HFFc6 (cell line): ENCODE results near the gene GGTLC1. TPM values are rescaled to one million over a fixed set of nuclear protein-coding genes. Genes with fewer than 3 reads are reported as not detected.

Source experiments
- DNase-seq: peaks from one replicate; pipeline ENCODE4 v3.0.0-alpha.2; 2018
- H3K27ac Mint-ChIP-seq: 2 replicates; pipeline ENCODE4 v1.8.0; 2020; ENCODE audit warnings: mild to moderate bottlenecking, mixed read lengths
- H3K27me3 Mint-ChIP-seq: 2 replicates; pipeline ENCODE4 v1.8.0; 2021; ENCODE audit warnings: mild to moderate bottlenecking, moderate library complexity, mixed read lengths; ENCODE audit not compliant: insufficient read depth
- H3K36me3 Mint-ChIP-seq: 2 replicates; pipeline ENCODE4 v1.8.0; 2021; ENCODE audit warnings: low read depth, mixed read lengths
- H3K4me1 Mint-ChIP-seq: 2 replicates; pipeline ENCODE4 v1.8.0; 2020; ENCODE audit warnings: low read depth, mixed read lengths
- H3K4me3 Mint-ChIP-seq: 2 replicates; pipeline ENCODE4 v1.8.0; 2020; ENCODE audit warnings: mild to moderate bottlenecking, moderate library complexity, mixed read lengths
- H3K9me3 Mint-ChIP-seq: 2 replicates; pipeline ENCODE4 v1.8.0; 2020; ENCODE audit warnings: mild to moderate bottlenecking, mixed read lengths
- total RNA-seq, 6 experiments: library from RNA; stranded (reverse); fragmentation: NEBNext Ultra II Directional; extraction: Animal tissue kit (Norgen Biotek cat#: 25700); gene quantifications; 2 replicates in 1 of 6; 3 replicates in 5 of 6; pipeline ENCODE4 v1.2.3, GENCODE V29; 2021
- TF ChIP-seq, protein P1 (sequence below): fragments of 200-600 bp; sonication (generic); IDR thresholded peaks from 2 replicates; pipeline ENCODE4 v1.5.0; 2021; ENCODE audit warnings: antibody characterized with exemption, mild to moderate bottlenecking

The GGTLC1 gene
- total RNA-seq, 6 experiments from 2014 or later, result not detected

DNA sequence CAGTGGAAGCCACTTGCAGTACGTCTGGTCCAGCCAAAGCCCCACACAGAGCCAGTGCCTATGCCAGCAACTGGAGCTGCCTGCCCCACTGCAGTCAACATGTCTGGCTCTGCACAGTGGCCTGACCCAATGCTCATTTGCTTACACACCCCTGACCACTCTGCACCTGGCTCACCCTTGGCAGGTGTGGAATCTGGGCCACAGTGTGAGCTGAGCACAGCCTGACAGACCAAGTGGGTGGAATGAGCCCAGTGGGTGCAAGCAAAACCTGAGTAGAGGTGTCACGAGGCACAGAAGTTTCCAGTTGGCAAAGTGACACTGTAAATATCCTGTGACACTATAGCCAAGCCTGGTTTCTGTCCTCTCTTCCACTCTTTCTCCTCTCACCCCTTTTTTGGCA is 49.5 kb downstream of the GGTLC1 start:
- H3K36me3 Mint-ChIP-seq, result no peaks in the 10 kb centered on the region
- no peaks in the 10 kb centered on the region for H3K4me1 Mint-ChIP-seq

DNA sequence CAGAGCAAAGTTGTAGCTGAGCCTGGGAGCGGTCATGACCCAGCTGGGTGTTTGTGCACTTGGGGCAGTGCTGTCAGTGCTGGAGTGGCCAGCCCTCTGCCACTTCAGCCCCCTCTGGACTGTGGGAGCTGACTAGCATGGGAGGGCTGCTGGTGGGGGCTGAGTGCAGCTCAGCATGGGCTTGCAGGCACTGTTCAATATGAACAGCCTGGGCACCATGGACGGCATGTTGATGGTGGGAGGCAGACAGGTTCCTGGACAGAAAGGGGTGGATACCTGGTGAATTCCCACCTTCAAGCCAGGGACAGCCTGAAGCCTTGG is 50.5 kb downstream of the GGTLC1 start:
- H3K36me3 Mint-ChIP-seq, result no peaks in the 10 kb centered on the region
- TF ChIP-seq, protein P1, sequence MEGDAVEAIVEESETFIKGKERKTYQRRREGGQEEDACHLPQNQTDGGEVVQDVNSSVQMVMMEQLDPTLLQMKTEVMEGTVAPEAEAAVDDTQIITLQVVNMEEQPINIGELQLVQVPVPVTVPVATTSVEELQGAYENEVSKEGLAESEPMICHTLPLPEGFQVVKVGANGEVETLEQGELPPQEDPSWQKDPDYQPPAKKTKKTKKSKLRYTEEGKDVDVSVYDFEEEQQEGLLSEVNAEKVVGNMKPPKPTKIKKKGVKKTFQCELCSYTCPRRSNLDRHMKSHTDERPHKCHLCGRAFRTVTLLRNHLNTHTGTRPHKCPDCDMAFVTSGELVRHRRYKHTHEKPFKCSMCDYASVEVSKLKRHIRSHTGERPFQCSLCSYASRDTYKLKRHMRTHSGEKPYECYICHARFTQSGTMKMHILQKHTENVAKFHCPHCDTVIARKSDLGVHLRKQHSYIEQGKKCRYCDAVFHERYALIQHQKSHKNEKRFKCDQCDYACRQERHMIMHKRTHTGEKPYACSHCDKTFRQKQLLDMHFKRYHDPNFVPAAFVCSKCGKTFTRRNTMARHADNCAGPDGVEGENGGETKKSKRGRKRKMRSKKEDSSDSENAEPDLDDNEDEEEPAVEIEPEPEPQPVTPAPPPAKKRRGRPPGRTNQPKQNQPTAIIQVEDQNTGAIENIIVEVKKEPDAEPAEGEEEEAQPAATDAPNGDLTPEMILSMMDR, result no peak
- no peak overlapping the region for H3K4me3 Mint-ChIP-seq
- peaks cover 3% of the 10 kb centered on the region; the same call in 1 of the 2 replicates for H3K27me3 Mint-ChIP-seq
- no peak overlapping the region for H3K27ac Mint-ChIP-seq
- DNase-seq, result no peak
- no peaks in the 10 kb centered on the region for H3K4me1 Mint-ChIP-seq
- H3K9me3 Mint-ChIP-seq, result peaks cover 3% of the 10 kb centered on the region; the same call in 1 of the 2 replicates

More for the DNA sequence above, 49.5 kb downstream of the GGTLC1 start:
- peaks cover 3% of the 10 kb centered on the region; the same call in 1 of the 2 replicates for H3K9me3 Mint-ChIP-seq
- TF ChIP-seq, protein P1, result no peak
- DNase-seq, result no peak
- peaks cover 3% of the 10 kb centered on the region; the same call in 1 of the 2 replicates for H3K27me3 Mint-ChIP-seq
- H3K27ac Mint-ChIP-seq, result no peak overlapping the region
- H3K4me3 Mint-ChIP-seq, result no peak overlapping the region

DNA sequence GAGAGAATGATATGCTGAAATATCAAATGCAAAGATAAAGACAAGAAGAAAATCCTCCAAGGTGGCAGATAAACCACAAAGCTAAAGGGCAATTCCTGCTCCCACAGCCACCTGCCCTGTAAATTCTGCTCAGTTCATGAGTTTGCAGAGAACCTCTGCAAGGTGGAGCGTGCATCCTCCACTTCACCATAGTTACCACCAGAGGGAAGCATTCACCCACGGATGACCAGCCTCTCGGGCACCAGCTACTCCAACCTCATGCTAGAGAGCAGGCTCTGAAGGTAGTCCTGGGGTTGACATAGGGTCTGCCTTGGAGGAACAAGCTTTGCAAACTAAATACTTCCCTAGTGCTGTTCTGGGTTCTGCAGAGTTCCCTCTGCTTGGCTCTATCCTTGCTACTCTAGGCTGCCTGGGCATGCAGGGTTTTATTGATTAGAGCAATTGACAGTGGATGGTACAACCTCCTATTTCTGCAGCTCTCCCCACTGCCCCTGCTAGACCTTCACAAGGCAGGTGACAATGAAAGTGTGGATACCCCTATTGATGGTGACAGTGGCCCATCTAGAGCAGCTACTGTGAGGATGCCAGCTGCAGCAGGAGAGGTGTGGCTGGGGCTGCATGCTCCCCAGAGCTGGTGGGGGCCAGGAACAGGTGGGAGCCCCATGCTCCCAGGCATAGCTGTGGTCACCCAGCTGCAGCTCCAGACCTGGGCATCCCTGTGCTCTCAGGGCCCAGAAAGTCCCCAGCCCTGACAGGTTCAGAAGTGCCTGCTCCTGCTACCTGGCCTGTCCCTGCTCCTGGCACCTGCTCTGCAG is 51.1 kb downstream of the GGTLC1 start:
- Mint-ChIP-seq H3K36me3 (no peaks in the 10 kb centered on the region), H3K27ac (no peak overlapping the region), H3K27me3 (peaks cover 3% of the 10 kb centered on the region; the same call in 1 of the 2 replicates), H3K4me1 (no peaks in the 10 kb centered on the region), H3K9me3 (peaks cover 3% of the 10 kb centered on the region; the same call in 1 of the 2 replicates), H3K4me3 (no peak overlapping the region)
- TF ChIP-seq, protein P1, result peak; percentile 82
- DNase-seq, result peak; percentile 41

Other genes with a start within 250 kb of the GGTLC1 start
- gene CST1, start 237.8 kb downstream of the GGTLC1 start, total RNA-seq, result not detected
- gene CST2, start 162.1 kb downstream of the GGTLC1 start, total RNA-seq, result not detected
- gene CST5, start 109.0 kb downstream of the GGTLC1 start, total RNA-seq, result not detected